Small intestine (tissue), 7 donors: ENCODE results near the gene DPM3. TPM values are rescaled to one million over a fixed set of nuclear protein-coding genes. Genes with fewer than 3 reads are reported as not detected.

Source experiments
- DNase-seq, 2 donors: peaks; one replicate each; pipeline versions ENCODE4 v3.0.0 to v3.0.0-alpha.2; 2013
- FAIRE-seq: peaks from 2 replicates; lab custom pipeline; 2012; peaks lifted over from hg19 to GRCh38; lab: Jason Lieb, UNC
- H3K27ac ChIP-seq, 3 donors: one replicate each; pipeline ENCODE4 v1.5.1; 2013; ENCODE audit warnings: low read length in 2 of 3, mild to moderate bottlenecking in 2 of 3, control low read depth in 1 of 3, inconsistent platforms in 1 of 3, low read depth in 1 of 3, moderate library complexity in 1 of 3
- H3K27me3 ChIP-seq, 3 donors: one replicate each; pipeline ENCODE4 v1.6.1; 2013; ENCODE audit warnings: low read length in 3 of 3, inconsistent platforms in 1 of 3; ENCODE audit not compliant: control insufficient read depth in 3 of 3, insufficient read depth in 3 of 3
- H3K36me3 ChIP-seq, 3 donors: one replicate each; pipeline ENCODE4 v1.6.1; 2013; ENCODE audit warnings: low read length in 3 of 3, inconsistent platforms in 1 of 3, low read depth in 1 of 3, mild to moderate bottlenecking in 1 of 3, moderate library complexity in 1 of 3; ENCODE audit not compliant: control insufficient read depth in 3 of 3, insufficient read depth in 2 of 3
- H3K4me1 ChIP-seq, 3 donors: one replicate each; pipeline ENCODE4 v1.6.1; 2013; ENCODE audit warnings: low read length in 2 of 3, inconsistent platforms in 1 of 3, low read depth in 1 of 3, mild to moderate bottlenecking in 1 of 3, moderate library complexity in 1 of 3; ENCODE audit not compliant: control insufficient read depth in 3 of 3, insufficient read depth in 2 of 3
- H3K4me3 ChIP-seq, 3 donors: one replicate each; pipeline ENCODE4 v1.5.1; 2013; ENCODE audit warnings: low read length in 3 of 3, control low read depth in 1 of 3, inconsistent platforms in 1 of 3, low read depth in 1 of 3, mild to moderate bottlenecking in 1 of 3, moderate library complexity in 1 of 3
- H3K9me3 ChIP-seq, 2 donors: one replicate each; pipeline ENCODE4 v1.6.1; 2013; ENCODE audit warnings: low read depth in 1 of 2, low read length in 1 of 2; ENCODE audit not compliant: control insufficient read depth in 2 of 2, insufficient read depth in 1 of 2
- WGBS, 3 donors: extraction: QIAGEN DNeasy Blood & Tissue Kit; methylation state at CpG; one replicate each; pipeline ENCODE4 v1.1.7; 2013; 5-methylcytosine and 5-hydroxymethylcytosine counted together
- polyA plus RNA-seq, 4 donors: library from polyadenylated mRNA; stranded (reverse) in 3 of 4; unstranded in 1 of 4; fragments of 200-250 nt in 3 of 4; fragments of 120-200 nt in 1 of 4; gene quantifications; one replicate each; pipeline versions ENCODE4 v1.2.1 to v1.2.3, GENCODE V29; 2013
- donor health status: healthy with polysubstance abuse.
- donor health status: control.
- donor health status: control.
- donor health status: Bipolar disorder and iron deficiency.
- donor health status: healthy.

DPM3 gene
- polyA plus RNA-seq, 4 donors, result 68.5 to 306 (median 238) TPM

DNA sequence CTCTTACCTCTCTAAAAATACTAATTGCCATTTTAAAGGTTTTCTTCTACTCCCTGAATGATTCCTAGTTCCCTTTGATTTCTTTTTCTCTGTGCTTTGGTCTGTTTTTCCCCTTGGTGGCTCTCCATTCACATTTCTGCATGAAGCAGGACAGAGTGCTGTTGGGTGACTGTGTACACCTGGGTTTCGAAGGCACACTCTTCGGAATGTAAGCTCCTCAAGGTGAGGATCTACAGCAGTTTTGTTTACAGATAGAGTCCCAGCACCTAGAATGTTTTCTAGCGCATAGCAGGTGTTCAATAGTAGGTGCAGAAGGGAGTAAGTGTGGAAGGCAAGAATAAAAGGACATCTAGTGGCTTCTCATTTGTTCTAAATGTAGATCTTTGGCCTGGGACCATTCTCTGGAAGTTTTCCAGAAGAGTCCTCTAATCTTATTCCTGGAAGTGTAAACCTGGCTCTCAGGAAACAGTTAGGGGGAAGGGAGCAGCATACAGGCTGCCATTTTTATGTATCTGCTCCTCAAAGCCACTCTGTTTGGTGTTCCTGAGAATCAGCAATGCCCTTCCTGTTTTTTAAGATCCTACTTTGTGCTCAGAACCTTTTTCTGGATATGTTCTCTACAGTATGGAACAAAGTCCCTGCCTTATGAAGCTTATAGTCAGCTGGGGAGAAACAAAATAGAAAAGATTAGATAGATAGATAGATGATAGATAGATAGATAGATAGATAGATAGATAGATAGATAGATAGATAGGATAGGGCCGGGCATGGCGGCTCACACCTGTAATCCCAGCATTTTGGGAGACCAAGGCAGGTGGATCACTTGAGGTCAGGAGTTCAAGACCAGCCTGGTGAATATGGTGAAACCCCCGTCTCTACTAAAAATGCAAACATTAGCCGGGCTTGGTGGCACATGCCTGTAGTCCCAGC is 35.5 kb downstream of the DPM3 start:
- no peak overlapping the region for H3K4me3 ChIP-seq
- no peak for FAIRE-seq
- H3K36me3 ChIP-seq, result no peaks in the 10 kb centered on the region
- peaks cover 3 to 42% (median 7%) of the 10 kb centered on the region in 3 donors for H3K4me1 ChIP-seq
- no peaks in the 10 kb centered on the region for H3K9me3 ChIP-seq
- peak overlapping the region; percentile 58 to 71 (median 66) for H3K27ac ChIP-seq
- H3K27me3 ChIP-seq, result no peaks in the 10 kb centered on the region
- DNase-seq, result peak; percentile 44 to 73
- 40 to 72% (median 49%) methylated on average over 7 of the region's 7 CpGs for WGBS, 3 donors

DNA sequence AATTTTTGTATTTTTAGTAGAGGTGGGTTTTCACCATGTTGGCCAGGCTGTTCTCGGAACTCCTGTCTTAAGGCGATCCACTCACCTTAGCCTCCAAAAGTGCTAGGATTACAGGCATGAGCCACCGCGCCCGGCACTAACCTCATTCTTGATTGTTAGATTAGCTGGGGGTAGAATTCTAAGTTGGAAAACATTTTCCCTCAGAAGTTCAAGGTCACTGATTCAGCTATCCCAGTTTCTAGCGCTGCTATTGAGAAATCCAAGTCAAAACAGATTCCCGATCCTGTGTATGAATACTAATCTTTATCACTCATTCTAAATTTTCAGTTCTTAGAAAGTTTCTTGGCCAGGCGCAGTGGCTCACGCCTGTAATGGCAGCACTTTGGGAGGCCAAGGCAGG is 37.0 kb downstream of the DPM3 start:
- no peak for FAIRE-seq

DNA sequence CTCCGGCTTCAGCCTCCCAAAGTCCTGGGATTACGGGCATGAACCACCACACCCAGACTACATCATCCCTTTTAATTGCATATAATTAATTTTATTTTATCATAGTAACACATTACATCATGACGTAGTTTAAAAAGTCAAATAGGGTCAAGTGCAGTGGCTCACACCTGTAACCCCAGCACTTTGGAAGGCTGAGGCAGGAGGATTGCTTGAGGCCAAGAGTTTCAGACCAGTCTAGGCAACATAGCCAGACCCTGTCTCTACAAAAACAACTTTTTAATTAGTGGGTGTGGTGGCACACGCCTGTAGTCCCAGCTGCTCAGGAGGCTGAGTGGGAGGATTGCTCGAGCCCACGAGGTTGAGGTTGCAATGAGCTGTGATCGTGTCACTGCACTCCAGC is 41.0 kb downstream of the DPM3 start:
- 22 to 60% (median 35%) methylated on average over 7 of the region's 7 CpGs for WGBS, 3 donors
- Histone ChIP-seq H3K4me1 (peaks cover 0 to 12% (median 0%) of the 10 kb centered on the region in 3 donors), H3K9me3 (no peaks in the 10 kb centered on the region), H3K27ac (no peak overlapping the region), H3K27me3 (no peaks in the 10 kb centered on the region), H3K4me3 (no peak overlapping the region), H3K36me3 (no peaks in the 10 kb centered on the region)
- FAIRE-seq (no peak), DNase-seq (peak in 1 of 2 donors; percentile 79)

More for the DNA sequence above, 37.0 kb downstream of the DPM3 start:
- no peak overlapping the region for H3K4me3 ChIP-seq
- no peaks in the 10 kb centered on the region for H3K9me3 ChIP-seq
- H3K36me3 ChIP-seq, result no peaks in the 10 kb centered on the region
- H3K4me1 ChIP-seq, result peaks cover 3 to 39% (median 6%) of the 10 kb centered on the region in 3 donors
- DNase-seq, result no peak
- no peak overlapping the region for H3K27ac ChIP-seq
- WGBS, 3 donors, result 76 to 86% (median 83%) methylated on average over 9 of the region's 9 CpGs
- no peaks in the 10 kb centered on the region for H3K27me3 ChIP-seq

DNA sequence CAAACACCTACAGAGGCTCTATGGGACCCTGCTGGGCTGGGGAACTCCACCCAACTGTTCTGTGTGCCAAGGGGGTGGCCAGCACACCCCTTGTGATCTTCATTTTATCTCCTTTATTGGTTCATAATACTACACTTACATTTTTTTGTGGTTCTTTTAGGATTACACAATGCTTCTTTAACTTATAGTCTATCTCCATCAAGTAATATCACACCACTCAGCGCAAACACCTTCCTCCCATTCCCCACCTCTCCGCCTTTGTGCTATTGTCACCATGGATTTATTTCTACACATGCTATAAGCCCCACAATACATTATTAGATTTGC is 45.7 kb downstream of the DPM3 start:
- H3K27me3 ChIP-seq, result no peaks in the 10 kb centered on the region
- WGBS, 3 donors, result 60 to 80% (median 68%) methylated on average over 2 of the region's 2 CpGs
- DNase-seq, result no peak
- no peaks in the 10 kb centered on the region for H3K36me3 ChIP-seq
- peaks cover 0 to 14% (median 0%) of the 10 kb centered on the region in 3 donors for H3K4me1 ChIP-seq
- no peak for FAIRE-seq
- H3K4me3 ChIP-seq, result no peak overlapping the region
- H3K27ac ChIP-seq, result no peak overlapping the region
- H3K9me3 ChIP-seq, result no peaks in the 10 kb centered on the region

DNA sequence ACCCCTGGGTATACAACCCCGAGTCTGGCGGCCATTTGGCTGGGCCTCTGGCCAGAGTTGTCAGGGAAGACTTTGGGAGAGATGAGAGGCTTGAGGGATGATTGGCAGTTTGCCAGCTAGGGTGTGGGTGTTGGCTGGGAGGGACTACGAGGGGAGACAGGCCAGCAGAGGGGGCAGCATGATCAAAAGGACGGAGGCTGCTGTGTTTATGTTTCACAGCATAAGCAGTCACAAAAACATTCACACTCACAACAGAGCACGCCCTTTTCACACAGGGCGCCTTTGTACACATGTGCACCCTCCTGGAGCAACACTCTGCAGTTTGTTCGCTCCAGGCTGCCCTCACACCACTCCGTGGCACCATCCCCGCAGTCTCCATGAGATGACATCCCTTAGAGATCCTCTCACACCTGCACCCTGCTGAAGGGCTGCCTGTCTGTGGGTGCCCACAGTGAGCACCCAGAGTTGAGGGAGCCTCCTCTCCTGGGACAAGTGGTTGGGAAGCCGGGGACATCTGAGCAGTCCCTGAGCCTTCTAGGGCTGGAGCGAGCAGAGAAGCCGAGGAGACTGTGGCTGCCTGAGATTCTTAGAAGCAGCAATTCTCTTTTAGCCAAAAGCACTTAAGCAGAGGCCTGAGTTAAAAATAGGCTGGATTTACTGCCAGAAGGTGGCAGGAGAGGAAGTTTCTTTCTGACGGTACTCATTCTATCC is 46.3 kb downstream of the DPM3 start:
- peaks cover 0 to 14% (median 0%) of the 10 kb centered on the region in 3 donors for H3K4me1 ChIP-seq
- H3K36me3 ChIP-seq, result no peaks in the 10 kb centered on the region
- peak overlapping the region in 1 of 3 donors; percentile 47 for H3K27ac ChIP-seq
- H3K4me3 ChIP-seq, result no peak overlapping the region
- WGBS, 3 donors, result 16 to 24% (median 18%) methylated on average over 13 of the region's 13 CpGs
- H3K9me3 ChIP-seq, result no peaks in the 10 kb centered on the region
- no peaks in the 10 kb centered on the region for H3K27me3 ChIP-seq
- no peak for FAIRE-seq
- peak; percentile 60 to 68 for DNase-seq

DNA sequence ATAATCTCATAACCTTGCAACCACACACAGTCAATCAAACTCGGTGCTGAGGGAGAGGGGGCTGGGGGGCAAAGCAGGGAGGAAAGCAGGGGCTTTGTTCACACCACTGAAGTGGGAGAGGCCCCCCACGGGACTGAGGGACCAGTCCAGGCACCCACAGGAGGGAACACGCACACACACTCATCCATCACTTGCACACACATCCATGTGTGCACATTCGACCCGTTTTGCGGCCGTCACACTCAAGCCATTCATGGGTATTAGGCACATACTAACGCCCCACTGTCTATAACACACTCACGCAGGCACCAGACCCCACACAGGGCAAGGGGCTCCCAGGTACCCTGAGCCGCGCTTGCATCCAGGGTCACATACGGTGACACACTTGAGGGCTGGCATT is 47.7 kb downstream of the DPM3 start:
- Histone ChIP-seq H3K36me3 (no peaks in the 10 kb centered on the region), H3K27me3 (no peaks in the 10 kb centered on the region), H3K4me1 (peaks cover 0 to 14% (median 0%) of the 10 kb centered on the region in 3 donors), H3K27ac (no peak overlapping the region), H3K4me3 (no peak overlapping the region), H3K9me3 (no peaks in the 10 kb centered on the region)
- 82 to 92% (median 88%) methylated on average over 12 of the region's 12 CpGs for WGBS, 3 donors
- no peak for DNase-seq
- FAIRE-seq, result no peak

DNA sequence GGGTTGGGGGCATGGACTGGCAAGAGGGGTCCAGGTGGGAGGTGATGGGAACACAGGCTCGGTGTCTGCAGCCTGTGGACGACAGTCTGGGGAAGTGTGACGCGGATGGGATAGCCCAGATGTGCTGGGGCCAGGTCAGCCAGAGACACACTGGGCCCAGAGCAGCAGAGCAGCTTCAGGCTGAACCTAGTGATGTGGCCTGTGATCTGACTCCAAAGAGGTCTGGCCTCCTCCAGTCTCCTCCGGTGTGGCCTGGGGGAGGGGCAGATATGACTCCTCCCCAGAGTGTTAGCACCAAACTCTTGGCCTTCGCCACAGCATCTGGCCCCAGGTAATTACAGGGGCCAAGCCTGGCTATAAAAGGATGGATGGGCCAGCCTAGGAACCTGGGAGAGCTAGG is 48.2 kb downstream of the DPM3 start:
- H3K27me3 ChIP-seq, result no peaks in the 10 kb centered on the region
- DNase-seq (no peak), FAIRE-seq (no peak)
- H3K36me3 ChIP-seq, result peaks cover 0 to under 1% (median 0%) of the 10 kb centered on the region in 3 donors
- no peak overlapping the region for H3K27ac ChIP-seq
- WGBS, 3 donors, result 70 to 82% (median 71%) methylated on average over 6 of the region's 6 CpGs
- no peaks in the 10 kb centered on the region for H3K9me3 ChIP-seq
- no peak overlapping the region for H3K4me3 ChIP-seq
- H3K4me1 ChIP-seq, result peaks cover 0 to 14% (median 0%) of the 10 kb centered on the region in 3 donors
